Thymus (tissue), 11 donors: ENCODE measurements around the gene CACNG4. TPM values are rescaled to one million over a fixed set of nuclear protein-coding genes. Genes with fewer than 3 reads are reported as not detected.
A peak's percentile ranks its signal among the peaks of the same experiment; 100 is the strongest.

Experiments used
- DNase-seq, 9 donors: peaks; one replicate each; pipeline ENCODE4 v3.0.0-alpha.2; 2013; ENCODE audit warnings: low spot score in 9 of 9, low read depth in 6 of 9, missing footprints in 1 of 9
- H3K27ac ChIP-seq, 2 donors: one replicate each; pipeline ENCODE4 v1.5.1; 2013; ENCODE audit warnings: control low read depth in 1 of 2, low read depth in 1 of 2, low read length in 1 of 2, mild to moderate bottlenecking in 1 of 2, moderate library complexity in 1 of 2
- H3K27me3 ChIP-seq, 2 donors: one replicate each; pipeline ENCODE4 v1.5.1; 2013; ENCODE audit warnings: low read length in 1 of 2; ENCODE audit not compliant: control insufficient read depth in 2 of 2, insufficient read depth in 1 of 2
- H3K36me3 ChIP-seq, 2 donors: one replicate each; pipeline ENCODE4 v1.5.1; 2013; ENCODE audit warnings: low read length in 1 of 2, mild to moderate bottlenecking in 1 of 2, moderate library complexity in 1 of 2; ENCODE audit not compliant: control insufficient read depth in 2 of 2, insufficient read depth in 2 of 2
- H3K4me1 ChIP-seq, 2 donors: one replicate each; pipeline ENCODE4 v1.5.1; 2013; ENCODE audit warnings: low read length in 2 of 2; ENCODE audit not compliant: control insufficient read depth in 2 of 2, insufficient read depth in 2 of 2
- H3K4me3 ChIP-seq, 2 donors: one replicate each; pipeline ENCODE4 v1.5.1; 2013; ENCODE audit warnings: low read length in 2 of 2, control low read depth in 1 of 2, mild to moderate bottlenecking in 1 of 2
- H3K9me3 ChIP-seq, 2 donors: one replicate each; pipeline ENCODE4 v1.5.1; 2013; ENCODE audit warnings: low read length in 1 of 2, mild to moderate bottlenecking in 1 of 2; ENCODE audit not compliant: control insufficient read depth in 2 of 2, insufficient read depth in 1 of 2
- WGBS: extraction: QIAGEN DNeasy Blood & Tissue Kit; methylation state at CpG from one replicate; pipeline ENCODE4 v1.1.7; 2013; 5-methylcytosine and 5-hydroxymethylcytosine counted together
- polyA plus RNA-seq: library from polyadenylated mRNA; stranded (reverse); fragments of 200-250 nt; gene quantifications from one replicate; pipeline ENCODE4 v1.2.3, GENCODE V29; 2013
- total RNA-seq: library from RNA; stranded (reverse); fragments of 120-200 nt; gene quantifications from one replicate; pipeline ENCODE4 v1.2.4, GENCODE V29; 2013
- donor health status: healthy.

The CACNG4 gene
- total and polyA plus RNA-seq, 2 donors, result 0.07 to 0.09 TPM

GRCh38 chr17:67058036-67058435 lies 93.5 kb downstream of the CACNG4 start:
- DNase-seq, result no peak
- Histone ChIP-seq H3K4me1 (no peaks in the 10 kb centered on the region), H3K27me3 (no peaks in the 10 kb centered on the region), H3K9me3 (no peaks in the 10 kb centered on the region), H3K36me3 (no peaks in the 10 kb centered on the region), H3K4me3 (no peak overlapping the region), H3K27ac (no peak overlapping the region)
- WGBS, result 98% methylated on average over 8 of the region's 8 CpGs

GRCh38 chr17:67059372-67059771 lies 94.9 kb downstream of the CACNG4 start:
- Histone ChIP-seq H3K27ac (no peak overlapping the region), H3K4me1 (no peaks in the 10 kb centered on the region), H3K4me3 (no peak overlapping the region), H3K9me3 (no peaks in the 10 kb centered on the region), H3K36me3 (no peaks in the 10 kb centered on the region), H3K27me3 (no peaks in the 10 kb centered on the region)
- DNase-seq, result no peak
- 95% methylated on average over 6 of the region's 6 CpGs for WGBS

GRCh38 chr17:67063141-67063540 lies 98.6 kb downstream of the CACNG4 start:
- Histone ChIP-seq H3K27ac (no peak overlapping the region), H3K27me3 (no peaks in the 10 kb centered on the region), H3K4me1 (no peaks in the 10 kb centered on the region), H3K4me3 (no peak overlapping the region), H3K36me3 (peaks cover 0 to 3% of the 10 kb centered on the region in 2 donors), H3K9me3 (no peaks in the 10 kb centered on the region)
- no peak for DNase-seq
- WGBS, result 98% methylated on average over 6 of the region's 6 CpGs

GRCh38 chr17:67066717-67067116 lies 102.2 kb downstream of the CACNG4 start:
- DNase-seq, result peak in 1 of 9 donors; percentile 4
- 74% methylated on average over 2 of the region's 2 CpGs for WGBS
- Histone ChIP-seq H3K27me3 (no peaks in the 10 kb centered on the region), H3K27ac (no peak overlapping the region), H3K36me3 (peaks cover 0 to 3% of the 10 kb centered on the region in 2 donors), H3K4me3 (no peak overlapping the region), H3K9me3 (no peaks in the 10 kb centered on the region), H3K4me1 (no peaks in the 10 kb centered on the region)

GRCh38 chr17:67067571-67068482 lies 103.3 kb downstream of the CACNG4 start:
- Histone ChIP-seq H3K36me3 (peaks cover 3 to 7% of the 10 kb centered on the region in 2 donors), H3K4me3 (no peak overlapping the region), H3K9me3 (no peaks in the 10 kb centered on the region), H3K27me3 (no peaks in the 10 kb centered on the region), H3K4me1 (no peaks in the 10 kb centered on the region), H3K27ac (no peak overlapping the region)
- DNase-seq, result no peak
- 98% methylated on average over 13 of the region's 13 CpGs for WGBS

- H3K9me3 ChIP-seq, result no peaks in the 10 kb centered on the region
- DNase-seq, result no peak
- 92% methylated on average over 3 of the region's 3 CpGs for WGBS
- no peaks in the 10 kb centered on the region for H3K27me3 ChIP-seq
- H3K36me3 ChIP-seq, result peaks cover 5 to 7% of the 10 kb centered on the region in 2 donors
- no peak overlapping the region for H3K27ac ChIP-seq
- no peaks in the 10 kb centered on the region for H3K4me1 ChIP-seq
- no peak overlapping the region for H3K4me3 ChIP-seq
These were observed 104.5 kb downstream of the CACNG4 start for GRCh38 chr17:67068999-67069398.

GRCh38 chr17:67069603-67070136 lies 105.2 kb downstream of the CACNG4 start:
- H3K27me3 ChIP-seq, result no peaks in the 10 kb centered on the region
- peaks cover 5 to 7% of the 10 kb centered on the region in 2 donors for H3K36me3 ChIP-seq
- over 99% methylated on average over 5 of the region's 5 CpGs for WGBS
- no peaks in the 10 kb centered on the region for H3K4me1 ChIP-seq
- H3K9me3 ChIP-seq, result no peaks in the 10 kb centered on the region
- no peak for DNase-seq
- no peak overlapping the region for H3K27ac ChIP-seq
- H3K4me3 ChIP-seq, result no peak overlapping the region

GRCh38 chr17:67071595-67071994 lies 107.1 kb downstream of the CACNG4 start:
- no peak overlapping the region for H3K27ac ChIP-seq
- H3K9me3 ChIP-seq, result no peaks in the 10 kb centered on the region
- H3K4me3 ChIP-seq, result no peak overlapping the region
- H3K4me1 ChIP-seq, result no peaks in the 10 kb centered on the region
- DNase-seq, result no peak
- H3K27me3 ChIP-seq, result no peaks in the 10 kb centered on the region
- H3K36me3 ChIP-seq, result peaks cover 7 to 9% of the 10 kb centered on the region in 2 donors

- 98% methylated on average over 3 of the region's 3 CpGs for WGBS
These were observed 108.4 kb downstream of the CACNG4 start for GRCh38 chr17:67072885-67073284.

More at GRCh38 chr17:67072885-67073284, 108.4 kb downstream of the CACNG4 start:
- H3K9me3 ChIP-seq, result no peaks in the 10 kb centered on the region
- H3K4me3 ChIP-seq, result no peak overlapping the region
- no peaks in the 10 kb centered on the region for H3K27me3 ChIP-seq
- no peak overlapping the region for H3K27ac ChIP-seq
- peaks cover 3 to 11% of the 10 kb centered on the region in 2 donors for H3K36me3 ChIP-seq
- H3K4me1 ChIP-seq, result no peaks in the 10 kb centered on the region
- no peak for DNase-seq
